Amniotic epithelial cell (primary cell): ENCODE results near the gene GALM.
A peak's percentile ranks its signal among the peaks of the same experiment; 100 is the strongest.
"Not testable (repeated sequence)": the region's sequence is repeated elsewhere in the genome, so short reads cannot be mapped to it uniquely, and the experiment has no call there.

ENCODE experiments used
- DNase-seq: peaks from one replicate; pipeline ENCODE4 v3.0.0-alpha.2; 2010; ENCODE audit warnings: low read depth

Gene GALM

GRCh38 chr2:38682008-38682575, 16.2 kb downstream of the GALM start:
- DNase-seq, result no peak

- not testable (repeated sequence) for DNase-seq
Measured at GRCh38 chr2:38682620-38683019, 16.7 kb downstream of the GALM start.

- no peak for DNase-seq
Measured at GRCh38 chr2:38683766-38684165, 17.9 kb downstream of the GALM start.

GRCh38 chr2:38685116-38685735, 19.3 kb downstream of the GALM start:
- DNase-seq, result peak; percentile 25

GRCh38 chr2:38690499-38691420, 24.8 kb downstream of the GALM start:
- DNase-seq, result peak; percentile 90

GRCh38 chr2:38691994-38692393, 26.1 kb downstream of the GALM start:
- DNase-seq, result no peak

GRCh38 chr2:38692636-38693318, 26.9 kb downstream of the GALM start:
- no peak for DNase-seq

- no peak for DNase-seq
Measured at GRCh38 chr2:38697116-38697840, 31.4 kb downstream of the GALM start.

GRCh38 chr2:38698467-38699003, 32.6 kb downstream of the GALM start:
- no peak for DNase-seq

GRCh38 chr2:38700113-38700785, 34.3 kb downstream of the GALM start:
- DNase-seq, result no peak

- no peak for DNase-seq
Measured at GRCh38 chr2:38700881-38701458, 35.1 kb downstream of the GALM start.

- no peak for DNase-seq
Measured at GRCh38 chr2:38701542-38701941, 35.6 kb downstream of the GALM start.

- peak; percentile 96 for DNase-seq
Measured at GRCh38 chr2:38702413-38702812, 36.5 kb downstream of the GALM start.

- DNase-seq, result peak; percentile 81
Measured at GRCh38 chr2:38703336-38703735, 37.4 kb downstream of the GALM start.

- no peak for DNase-seq
Measured at GRCh38 chr2:38704664-38705063, 38.8 kb downstream of the GALM start.

- no peak for DNase-seq
Measured at GRCh38 chr2:38706846-38707345, 41.0 kb downstream of the GALM start.

- DNase-seq, result not testable (repeated sequence)
Measured at GRCh38 chr2:38708491-38708890, 42.6 kb downstream of the GALM start.

- DNase-seq, result no peak
Measured at GRCh38 chr2:38708900-38709566, 43.1 kb downstream of the GALM start.

GRCh38 chr2:38709567-38710194, 43.8 kb downstream of the GALM start:
- DNase-seq, result no peak
